Kidney (tissue), 22 donors: Measurements from ENCODE around the gene NHLH1. TPM values are rescaled to one million over a fixed set of nuclear protein-coding genes. Genes with fewer than 3 reads are reported as not detected.

Source experiments
- DNase-seq, 5 donors: peaks; one replicate each; pipeline ENCODE4 v3.0.0-alpha.2; 2013 to 2020
- FAIRE-seq: peaks from 2 replicates; lab custom pipeline; 2012; peaks lifted over from hg19 to GRCh38; lab: Jason Lieb, UNC
- H3K27ac ChIP-seq, 2 donors: one replicate each; pipeline ENCODE4 v1.7.0; 2013; ENCODE audit warnings: low read depth in 2 of 2, low read length in 2 of 2, inconsistent platforms in 1 of 2
- H3K27me3 ChIP-seq: one replicate; pipeline ENCODE4 v1.7.1; 2013; ENCODE audit warnings: low read length, inconsistent platforms; ENCODE audit not compliant: control insufficient read depth, insufficient read depth
- H3K36me3 ChIP-seq, 3 donors: one replicate each; pipeline versions ENCODE4 v1.7.0 to v1.7.1; 2013; ENCODE audit warnings: low read length in 3 of 3, control low read depth in 1 of 3, inconsistent platforms in 1 of 3; ENCODE audit not compliant: insufficient read depth in 3 of 3, control insufficient read depth in 2 of 3
- H3K4me1 ChIP-seq, 3 donors: one replicate each; pipeline versions ENCODE4 v1.7.0 to v1.7.1; 2013; ENCODE audit warnings: low read length in 3 of 3, inconsistent platforms in 1 of 3, low read depth in 1 of 3; ENCODE audit not compliant: control insufficient read depth in 2 of 3, insufficient read depth in 2 of 3
- H3K4me3 ChIP-seq, 3 donors: one replicate each; pipeline versions ENCODE4 v1.7.0 to v1.8.1; 2013; ENCODE audit warnings: low read length in 3 of 3, control low read depth in 1 of 3, inconsistent platforms in 1 of 3
- H3K9ac ChIP-seq, 3 donors: one replicate each; pipeline versions ENCODE4 v1.7.0 to v1.7.1; 2013; ENCODE audit warnings: low read length in 3 of 3, control low read depth in 1 of 3, inconsistent platforms in 1 of 3
- H3K9me3 ChIP-seq, 3 donors: one replicate each; pipeline versions ENCODE4 v1.7.0 to v1.7.1; 2013; ENCODE audit warnings: low read length in 3 of 3, control low read depth in 1 of 3, inconsistent platforms in 1 of 3; ENCODE audit not compliant: control insufficient read depth in 2 of 3, insufficient read depth in 1 of 3
- CTCF ChIP-seq: IDR thresholded peaks from 3 replicates; pipeline ENCODE4 v1.5.1; 2012; ENCODE audit warnings: mild to moderate bottlenecking, moderate library complexity, borderline replicate concordance; ENCODE audit not compliant: insufficient read depth; ENCODE audit errors: extremely low read depth
- intact Hi-C: fragments of 100-400 bp; cut with DNase I; formaldehyde crosslinking; loops from one replicate; pipeline ENCODE4 v1.11.1; 2022
- long read RNA-seq, 10 donors: library from polyadenylated mRNA in 1 of 10; unstranded in 1 of 10; transcript quantifications; one replicate each; pipeline ENCODE4 v2.0.0 and lab custom pipeline, GENCODE V29; 2021 to 2026
- polyA plus RNA-seq: library from polyadenylated mRNA; stranded (reverse); fragments of 350-450 nt; fragmentation: Illumina TruSeq; extraction: RNeasy Lipid Tissue Mini Kit (QIAGEN cat#74804); gene quantifications from one replicate; pipeline ENCODE4 v1.2.3, GENCODE V29; 2014; ENCODE audit warnings: low read depth, low replicate concordance; ENCODE audit not compliant: insufficient read depth
- total RNA-seq: library from RNA; stranded (reverse); fragmentation: NEBNext Ultra II Directional; extraction: Animal tissue kit (Norgen Biotek cat#: 25700); gene quantifications from one replicate; pipeline ENCODE4 v1.2.1, GENCODE V29; 2021
- donor health status: control.
- donor health status: control.
- donor health status: control.
- donor health status: control.
- donor health status: control.
- donor health status: DM: yes; HTN: yes; CAD: no.
- donor health status: Normal renal cell carcinoma (clear cell type).

Gene NHLH1
- total RNA-seq (0.09 TPM), polyA plus RNA-seq (not detected)
- long read RNA-seq, donor 1, result 0 reads
- long read RNA-seq, donor 2, result 0 reads
- long read RNA-seq, donor 3, result 0 reads
- long read RNA-seq, donor 4, result 0 reads
- long read RNA-seq, donor 5, result 0 reads
- long read RNA-seq, donor 6, result 0 reads
- long read RNA-seq, donor 7, result 0 reads
- long read RNA-seq, donor 8, result 0 reads
- long read RNA-seq, donor 9, result 0 reads
- long read RNA-seq, donor 10, result 0 reads

DNA sequence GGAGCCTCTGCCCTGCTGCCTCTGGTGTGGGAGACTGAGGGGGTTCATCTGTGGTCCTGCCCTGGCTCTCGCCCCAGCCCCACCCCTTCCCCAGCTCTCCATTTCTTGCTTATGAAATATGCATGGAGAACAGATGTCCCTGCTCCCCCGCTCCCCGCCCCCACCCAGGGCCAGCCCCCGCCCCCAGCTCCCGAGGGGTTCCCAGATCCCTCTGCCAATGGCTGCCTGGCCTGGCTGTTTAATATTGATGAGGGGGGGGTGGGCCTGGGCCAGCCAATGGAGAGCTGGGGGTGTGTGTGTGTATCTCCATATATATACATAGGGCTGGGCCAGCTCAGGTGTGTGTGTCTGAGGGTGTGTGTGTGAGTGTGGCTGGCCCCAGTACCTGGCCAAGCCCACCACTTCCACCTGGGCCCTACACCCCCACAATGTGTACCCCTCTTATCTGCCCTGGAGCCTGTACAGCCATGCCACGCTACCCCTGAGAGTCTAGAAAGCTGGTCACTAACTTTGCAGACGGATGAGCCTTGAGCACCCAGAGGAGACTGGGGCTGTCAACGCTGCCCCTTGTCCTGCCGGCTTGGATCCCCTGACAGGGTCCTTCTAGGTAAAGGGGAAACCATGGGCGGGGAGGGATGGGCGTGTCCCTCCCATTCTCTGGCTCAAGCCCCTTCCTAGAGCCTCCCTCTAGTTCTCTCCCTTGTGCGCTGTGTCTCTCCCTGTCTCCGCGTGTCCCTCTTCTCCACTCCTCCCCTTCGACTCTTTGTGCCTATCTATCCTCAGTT lies at the start of gene NHLH1:
TSS of gene NHLH1 (plus strand) at position 341 of the 785 bp plus-strand sequence. CDS start 3,661 bp downstream, outside the sequence.
- intact Hi-C loops, result no loop called here
- Histone ChIP-seq H3K9me3 (no peaks in the 10 kb centered on the region), H3K27me3 (no peaks in the 10 kb centered on the region), H3K4me3 (no peak within 1 kb of the TSS), H3K27ac (no peak within 1 kb of the TSS), H3K9ac (no peak within 1 kb of the TSS), H3K4me1 (no peaks in the 10 kb centered on the region), H3K36me3 (no peaks in the 10 kb centered on the region)
- FAIRE-seq (no peak), DNase-seq (no peak)
- no peak for TF ChIP-seq CTCF

GRCh38 chr1:160322831-160323230 lies 44.0 kb upstream of the NHLH1 start:
- FAIRE-seq (no peak), DNase-seq (no peak)
- no peak overlapping the region for H3K4me3 ChIP-seq
- H3K9me3 ChIP-seq, result no peaks in the 10 kb centered on the region
- no peaks in the 10 kb centered on the region for H3K4me1 ChIP-seq
- intact Hi-C loops, result no loop called here
- no peak for TF ChIP-seq CTCF
- H3K27me3 ChIP-seq, result no peaks in the 10 kb centered on the region
- no peak overlapping the region for H3K27ac ChIP-seq
- peaks cover 11 to 43% (median 18%) of the 10 kb centered on the region in 3 donors for H3K36me3 ChIP-seq
- H3K9ac ChIP-seq, result no peak overlapping the region

DNA sequence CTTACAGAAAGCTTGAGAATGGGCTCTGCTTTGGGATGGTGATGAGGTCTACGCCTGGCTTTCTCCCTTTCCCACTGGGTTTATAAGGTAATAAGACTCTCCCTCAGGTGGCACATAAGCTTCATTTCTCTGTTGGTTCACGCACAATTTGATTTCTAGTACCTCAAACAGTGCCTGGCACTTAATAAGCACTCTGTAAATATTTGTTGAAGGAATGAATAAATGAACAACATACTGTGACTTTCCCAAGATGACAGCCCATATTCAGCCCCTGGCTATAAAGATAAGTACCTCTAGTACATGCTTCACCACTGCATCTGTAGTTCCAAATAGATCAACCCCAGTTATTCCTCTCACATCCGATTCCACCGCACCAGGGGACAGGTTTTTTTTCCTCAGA lies 41.6 kb upstream of the NHLH1 start:
- no peak overlapping the region for H3K4me3 ChIP-seq
- no peaks in the 10 kb centered on the region for H3K4me1 ChIP-seq
- intact Hi-C loops, result no loop called here
- no peaks in the 10 kb centered on the region for H3K27me3 ChIP-seq
- no peak overlapping the region for H3K9ac ChIP-seq
- no peaks in the 10 kb centered on the region for H3K9me3 ChIP-seq
- TF ChIP-seq CTCF, result no peak
- peaks cover 6 to 56% (median 27%) of the 10 kb centered on the region in 3 donors for H3K36me3 ChIP-seq
- H3K27ac ChIP-seq, result no peak overlapping the region
- FAIRE-seq, result no peak
- no peak for DNase-seq
